ENCODE results near the gene PAK1. TPM values are rescaled to one million over a fixed set of nuclear protein-coding genes. Genes with fewer than 3 reads are reported as not detected.

Gene PAK1
- total RNA-seq, 1 experiment from 2014 or later, result 26.1 TPM

DNA sequence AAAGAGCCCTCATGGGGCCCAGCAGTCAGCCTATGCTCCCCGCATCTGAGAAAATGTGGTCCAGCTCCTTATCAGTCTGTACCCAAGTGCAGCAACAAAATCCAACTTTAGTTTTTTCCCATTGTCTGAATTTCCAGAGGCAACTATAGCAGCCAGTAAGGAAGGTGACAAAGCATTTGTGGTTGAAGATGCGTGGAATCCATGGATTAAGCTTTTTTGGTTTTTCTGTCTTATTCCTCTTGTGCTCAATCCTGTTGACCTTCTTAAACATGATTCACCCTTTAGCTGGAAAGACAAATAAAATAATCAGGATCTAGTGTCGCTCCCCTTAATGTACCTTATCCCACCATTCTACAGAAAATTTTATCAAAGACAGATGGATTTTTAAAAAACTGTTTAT lies 186.8 kb downstream of the PAK1 start:
- Histone ChIP-seq H3K79me2 (ENCODE audit: low read length) (no peaks in the 10 kb centered on the region), H3F3A (ENCODE audit: low read length, unreplicated experiment) (no peaks in the 10 kb centered on the region), H3K9me3 (ENCODE audit: low read length) (no peaks in the 10 kb centered on the region), H3K9ac (ENCODE audit: low read length) (no peak overlapping the region), H3K4me1 (ENCODE audit: insufficient read depth, low read length) (peaks cover 17% of the 10 kb centered on the region), H3K4me2 (ENCODE audit: low read length) (peak overlapping the region; percentile 72), H3K9me2 (replicated peaks; ENCODE audit: low read length) (no peaks in the 10 kb centered on the region), H3K27ac (ENCODE audit: low read length) (peak overlapping the region; percentile 61), H4K20me1 (ENCODE audit: low read length) (no peaks in the 10 kb centered on the region), H2AFZ (ENCODE audit: low read length) (no peak overlapping the region), H3K27me3 (ENCODE audit: low read length) (no peaks in the 10 kb centered on the region), H3K36me3 (ENCODE audit: low read depth, low read length) (no peaks in the 10 kb centered on the region), H3K4me3 (ENCODE audit: low read length) (peak overlapping the region; percentile 39; the same call in 1 of the 2 replicates)
- intact Hi-C loops (cut with micrococcal nuclease), result no loop called here
- ChIA-PET POLR2A (ENCODE audit: unreplicated experiment) (no interaction called here), CTCF (interaction anchor here (1.0 kb wide), 1 partner anchor 261 kb away, joined by 3 read pairs; no protein-coding TSS in a partner anchor)
- TF ChIP-seq, protein P1, sequence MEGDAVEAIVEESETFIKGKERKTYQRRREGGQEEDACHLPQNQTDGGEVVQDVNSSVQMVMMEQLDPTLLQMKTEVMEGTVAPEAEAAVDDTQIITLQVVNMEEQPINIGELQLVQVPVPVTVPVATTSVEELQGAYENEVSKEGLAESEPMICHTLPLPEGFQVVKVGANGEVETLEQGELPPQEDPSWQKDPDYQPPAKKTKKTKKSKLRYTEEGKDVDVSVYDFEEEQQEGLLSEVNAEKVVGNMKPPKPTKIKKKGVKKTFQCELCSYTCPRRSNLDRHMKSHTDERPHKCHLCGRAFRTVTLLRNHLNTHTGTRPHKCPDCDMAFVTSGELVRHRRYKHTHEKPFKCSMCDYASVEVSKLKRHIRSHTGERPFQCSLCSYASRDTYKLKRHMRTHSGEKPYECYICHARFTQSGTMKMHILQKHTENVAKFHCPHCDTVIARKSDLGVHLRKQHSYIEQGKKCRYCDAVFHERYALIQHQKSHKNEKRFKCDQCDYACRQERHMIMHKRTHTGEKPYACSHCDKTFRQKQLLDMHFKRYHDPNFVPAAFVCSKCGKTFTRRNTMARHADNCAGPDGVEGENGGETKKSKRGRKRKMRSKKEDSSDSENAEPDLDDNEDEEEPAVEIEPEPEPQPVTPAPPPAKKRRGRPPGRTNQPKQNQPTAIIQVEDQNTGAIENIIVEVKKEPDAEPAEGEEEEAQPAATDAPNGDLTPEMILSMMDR (conservative IDR thresholded peaks at IDR 0.05; ENCODE audit: low read depth, low read length), result no peak
- TF ChIP-seq EZH2phosphoT487 (IDR thresholded peaks at IDR 0.05; ENCODE audit: borderline replicate concordance, low read length) (no peak), EZH2 (IDR thresholded peaks at IDR 0.05; ENCODE audit: low read length, unreplicated experiment) (no peak)
- no TSS peak for BruUV-seq (replicated peaks)
- ATAC-seq (peak; percentile 45), DNase-seq (peak; percentile 17)

DNA sequence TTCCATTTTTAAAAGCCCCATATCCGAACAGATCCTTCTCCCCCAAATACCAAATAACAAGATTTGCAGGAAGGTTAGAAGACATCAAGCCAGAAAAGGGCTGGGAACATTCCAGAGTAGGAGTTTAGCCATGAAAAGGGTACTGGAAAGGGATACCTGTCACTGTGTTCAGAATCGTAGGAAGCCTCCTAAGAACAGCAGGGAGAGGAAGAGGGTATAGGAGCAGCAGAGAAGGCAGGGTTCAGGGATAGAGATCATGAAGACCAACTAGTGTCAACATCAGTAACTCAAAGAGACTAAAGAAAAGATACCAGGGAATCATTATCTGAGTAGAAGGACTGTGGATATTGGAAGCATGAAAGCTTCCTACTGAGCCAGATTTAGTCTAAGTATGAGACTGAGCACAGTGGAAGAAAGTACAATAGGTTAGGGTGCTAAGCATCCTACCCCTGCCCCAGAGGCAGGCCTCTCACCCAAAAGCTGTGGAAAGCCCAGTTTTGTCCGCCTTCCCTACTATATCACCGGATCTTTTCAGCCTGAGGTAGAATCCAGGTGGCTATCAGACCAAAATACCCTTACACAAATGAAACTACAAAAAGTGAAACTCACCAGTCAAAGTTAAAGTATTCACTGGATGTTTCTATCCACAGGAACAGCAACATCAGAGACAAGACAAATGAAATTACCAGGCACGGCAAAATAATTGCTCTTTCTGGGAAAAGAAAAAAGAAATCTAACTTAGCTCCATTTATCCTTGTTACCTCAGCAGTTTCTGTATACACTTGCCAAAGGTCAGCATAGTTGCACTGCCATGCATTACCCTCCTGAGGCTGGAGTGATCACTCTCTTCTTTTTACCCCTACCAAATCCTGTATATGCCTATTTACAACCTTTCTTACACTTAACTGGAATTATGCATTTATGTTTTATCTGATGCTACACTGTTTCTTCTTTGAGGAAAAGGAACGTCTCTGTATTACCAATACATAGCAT lies 189.1 kb downstream of the PAK1 start:
- intact Hi-C loops (cut with micrococcal nuclease), result no loop called here
- Histone ChIP-seq H3K4me1 (ENCODE audit: insufficient read depth, low read length) (peaks cover 17% of the 10 kb centered on the region), H3F3A (ENCODE audit: low read length, unreplicated experiment) (no peaks in the 10 kb centered on the region), H3K27ac (ENCODE audit: low read length) (no peak overlapping the region), H3K4me3 (ENCODE audit: low read length) (no peak overlapping the region), H3K9me3 (ENCODE audit: low read length) (no peaks in the 10 kb centered on the region), H3K36me3 (ENCODE audit: low read depth, low read length) (no peaks in the 10 kb centered on the region), H3K9me2 (replicated peaks; ENCODE audit: low read length) (no peaks in the 10 kb centered on the region), H2AFZ (ENCODE audit: low read length) (no peak overlapping the region), H3K79me2 (ENCODE audit: low read length) (no peaks in the 10 kb centered on the region), H3K4me2 (ENCODE audit: low read length) (no peak overlapping the region), H3K27me3 (ENCODE audit: low read length) (no peaks in the 10 kb centered on the region), H3K9ac (ENCODE audit: low read length) (no peak overlapping the region), H4K20me1 (ENCODE audit: low read length) (no peaks in the 10 kb centered on the region)
- ATAC-seq, result no peak
- no TSS peak for BruUV-seq (replicated peaks)
- TF ChIP-seq EZH2phosphoT487 (IDR thresholded peaks at IDR 0.05; ENCODE audit: borderline replicate concordance, low read length) (no peak), EZH2 (IDR thresholded peaks at IDR 0.05; ENCODE audit: low read length, unreplicated experiment) (no peak)
- TF ChIP-seq, protein P1 (conservative IDR thresholded peaks at IDR 0.05; ENCODE audit: low read depth, low read length), result no peak
- DNase-seq, result no peak
- ChIA-PET POLR2A (ENCODE audit: unreplicated experiment) (no interaction called here), CTCF (no interaction called here)

DNA sequence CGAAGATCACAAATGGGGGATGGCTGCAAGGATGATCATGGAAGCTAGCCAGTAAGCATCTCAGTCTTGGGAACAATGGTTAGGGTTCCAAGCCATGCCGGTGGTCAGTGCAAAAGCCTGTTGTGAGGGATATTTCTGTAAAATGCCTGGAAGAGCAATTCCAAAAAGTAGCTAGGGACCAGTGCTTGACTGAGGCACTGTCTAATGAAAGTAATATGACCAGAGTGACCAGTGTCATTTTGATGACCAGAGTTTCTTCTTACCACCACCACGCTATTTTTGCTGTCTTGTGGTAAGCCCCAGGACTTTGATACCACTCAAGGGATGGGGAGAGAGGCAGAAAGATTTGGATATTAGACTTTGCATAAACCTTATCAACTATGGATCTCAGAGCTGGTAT lies 190.8 kb downstream of the PAK1 start:
- no peaks in the 10 kb centered on the region for H3K27me3 ChIP-seq (ENCODE audit: low read length)
- CTCF ChIA-PET, result no interaction called here

More for the DNA sequence above, 190.8 kb downstream of the PAK1 start:
- Histone ChIP-seq H3K9me3 (ENCODE audit: low read length) (no peaks in the 10 kb centered on the region), H2AFZ (ENCODE audit: low read length) (no peak overlapping the region), H3K36me3 (ENCODE audit: low read depth, low read length) (no peaks in the 10 kb centered on the region), H3K27ac (ENCODE audit: low read length) (no peak overlapping the region), H3K9me2 (replicated peaks; ENCODE audit: low read length) (no peaks in the 10 kb centered on the region), H3K9ac (ENCODE audit: low read length) (no peak overlapping the region), H3F3A (ENCODE audit: low read length, unreplicated experiment) (no peaks in the 10 kb centered on the region), H3K4me2 (ENCODE audit: low read length) (no peak overlapping the region), H4K20me1 (ENCODE audit: low read length) (no peaks in the 10 kb centered on the region), H3K79me2 (ENCODE audit: low read length) (no peaks in the 10 kb centered on the region), H3K4me3 (ENCODE audit: low read length) (no peak overlapping the region), H3K4me1 (ENCODE audit: insufficient read depth, low read length) (peaks cover 28% of the 10 kb centered on the region)
- ATAC-seq (no peak), DNase-seq (no peak)
- intact Hi-C loops (cut with micrococcal nuclease), result no loop called here
- POLR2A ChIA-PET (ENCODE audit: unreplicated experiment), result interaction anchor here (0.6 kb wide), 2 partner anchors 90 to 422 kb away, joined by 3 to 4 read pairs; no protein-coding TSS in a partner anchor
- TF ChIP-seq EZH2phosphoT487 (IDR thresholded peaks at IDR 0.05; ENCODE audit: borderline replicate concordance, low read length) (no peak), EZH2 (IDR thresholded peaks at IDR 0.05; ENCODE audit: low read length, unreplicated experiment) (no peak)
- TF ChIP-seq, protein P1 (conservative IDR thresholded peaks at IDR 0.05; ENCODE audit: low read depth, low read length), result no peak
- no TSS peak for BruUV-seq (replicated peaks)
